GM23338 (cell line): ENCODE results near the gene PPP2R5C. TPM values are rescaled to one million over a fixed set of nuclear protein-coding genes. Genes with fewer than 3 reads are reported as not detected.

Source experiments
- ATAC-seq: fragments of 200-7000 bp; cut with Tn5 transposase; 3 replicates; pipeline ENCODE4 v1.9.1; 2020
- DNase-seq: peaks from one replicate; pipeline ENCODE4 v3.0.0-alpha.2; 2015; ENCODE audit warnings: low spot score
- H2AFZ ChIP-seq: fragments of 200-600 bp; sonication (generic); 2 replicates; pipeline ENCODE4 v1.8.0; 2016; ENCODE audit warnings: antibody characterized with exemption, mild to moderate bottlenecking, moderate library complexity
- H3F3A ChIP-seq: fragments of 200-600 bp; sonication (generic); replicated peaks from 2 replicates; pipeline ENCODE4 v1.8.0; 2017; ENCODE audit warnings: antibody characterized with exemption, mixed run types, low read depth
- H3K27ac ChIP-seq: fragments of 200-600 bp; sonication (generic); 2 replicates; pipeline ENCODE4 v1.6.1; 2016; ENCODE audit warnings: low read depth
- H3K27me3 ChIP-seq: fragments of 200-600 bp; sonication (generic); 2 replicates; pipeline ENCODE4 v1.8.0; 2016; ENCODE audit warnings: mild to moderate bottlenecking, mixed run types, moderate library complexity; ENCODE audit not compliant: insufficient read depth
- H3K36me3 ChIP-seq: fragments of 200-600 bp; sonication (generic); 2 replicates; pipeline ENCODE4 v1.8.0; 2016; ENCODE audit warnings: mild to moderate bottlenecking; ENCODE audit not compliant: insufficient read depth
- H3K4me1 ChIP-seq: fragments of 200-600 bp; sonication (generic); 2 replicates; pipeline ENCODE4 v1.8.0; 2016; ENCODE audit warnings: mild to moderate bottlenecking, moderate library complexity; ENCODE audit not compliant: insufficient read depth
- H3K4me2 ChIP-seq: fragments of 200-600 bp; sonication (generic); 2 replicates; pipeline ENCODE4 v1.7.1; 2017; ENCODE audit warnings: mixed run types
- H3K4me3 ChIP-seq: fragments of 200-600 bp; sonication (generic); 2 replicates; pipeline ENCODE4 v1.6.1; 2016; ENCODE audit warnings: mixed run types
- H3K79me2 ChIP-seq: fragments of 200-600 bp; sonication (generic); replicated peaks from 2 replicates; pipeline ENCODE4 v1.8.0; 2017; ENCODE audit warnings: mild to moderate bottlenecking; ENCODE audit not compliant: insufficient read depth
- H3K9me2 ChIP-seq: fragments of 200-600 bp; sonication (generic); 2 replicates; pipeline ENCODE4 v1.8.0; 2017; ENCODE audit not compliant: insufficient read depth
- H4K20me1 ChIP-seq: fragments of 200-600 bp; sonication (generic); replicated peaks from 2 replicates; pipeline ENCODE4 v1.8.0; 2017; ENCODE audit warnings: mild to moderate bottlenecking; ENCODE audit not compliant: insufficient read depth
- H3K27ac Mint-ChIP-seq: 2 replicates; pipeline ENCODE4 v1.8.0; 2020; ENCODE audit warnings: inconsistent platforms, mild to moderate bottlenecking, moderate library complexity, mixed read lengths
- H3K27me3 Mint-ChIP-seq: 3 replicates; pipeline ENCODE4 v1.8.0; 2022; ENCODE audit warnings: low read depth, mild to moderate bottlenecking, moderate library complexity, mixed read lengths, inconsistent platforms; ENCODE audit not compliant: insufficient read depth, poor library complexity
- H3K36me3 Mint-ChIP-seq: 3 replicates; pipeline ENCODE4 v1.8.0; 2021; ENCODE audit warnings: low read depth, mild to moderate bottlenecking, inconsistent platforms, moderate library complexity, mixed read lengths
- H3K4me1 Mint-ChIP-seq: 3 replicates; pipeline ENCODE4 v1.8.0; 2020; ENCODE audit warnings: mild to moderate bottlenecking, inconsistent platforms, mixed read lengths
- H3K4me3 Mint-ChIP-seq: 3 replicates; pipeline ENCODE4 v1.8.0; 2021; ENCODE audit warnings: moderate library complexity, mild to moderate bottlenecking, inconsistent platforms, mixed read lengths
- H3K9me3 Mint-ChIP-seq: 3 replicates; pipeline ENCODE4 v1.8.0; 2020; ENCODE audit warnings: moderate library complexity, mild to moderate bottlenecking, inconsistent platforms, mixed read lengths
- CREB1 ChIP-seq: fragments of 250-450 bp; sonication (Bioruptor Pico); IDR thresholded peaks from 2 replicates; pipeline ENCODE4 v1.5.0; 2020; ENCODE audit warnings: low read depth, mild to moderate bottlenecking, moderate library complexity
- EZH2 ChIP-seq: fragments of 200-600 bp; sonication (generic); IDR thresholded peaks from one replicate; pipeline ENCODE4 v1.8.0; 2017; ENCODE audit warnings: antibody characterized with exemption, mild to moderate bottlenecking, low read depth; ENCODE audit not compliant: unreplicated experiment
- EZH2phosphoT487 ChIP-seq: fragments of 200-600 bp; sonication (generic); IDR thresholded peaks from one replicate; pipeline ENCODE4 v1.8.1; 2018; ENCODE audit warnings: antibody characterized with exemption; ENCODE audit not compliant: unreplicated experiment
- NANOG ChIP-seq: IDR thresholded peaks from 2 replicates; pipeline ENCODE4 v1.6.1; 2016; ENCODE audit warnings: antibody characterized with exemption, borderline replicate concordance
- POLR2AphosphoS5 ChIP-seq: IDR thresholded peaks from 2 replicates; pipeline ENCODE4 v1.6.1; 2016; ENCODE audit warnings: antibody characterized with exemption, low read depth
- STAT1 ChIP-seq: IDR thresholded peaks from one replicate; pipeline ENCODE4 v1.6.1; 2016; ENCODE audit warnings: antibody characterized with exemption; ENCODE audit not compliant: unreplicated experiment
- ZNF114 ChIP-seq: fragments of 250-450 bp; sonication (Bioruptor Pico); IDR thresholded peaks from 2 replicates; pipeline ENCODE4 v1.5.0; 2020; ENCODE audit warnings: mild to moderate bottlenecking, moderate library complexity
- ZNF331 ChIP-seq: fragments of 250-450 bp; sonication (Bioruptor Pico); IDR thresholded peaks from 2 replicates; pipeline ENCODE4 v1.5.0; 2020; ENCODE audit warnings: low read depth, mild to moderate bottlenecking, moderate library complexity
- polyA plus RNA-seq: library from polyadenylated mRNA; unstranded; fragments of >200 nt; fragmentation: Nextera tagmentation; extraction: Ambion mirVana; gene quantifications from 2 replicates; pipeline ENCODE4 v1.2.1, GENCODE V29; 2016
- total RNA-seq: library from RNA; depleted of rRNA; stranded (reverse); fragments of >200 nt; shearing (Covaris generic); gene quantifications from 2 replicates; pipeline ENCODE4 v1.2.3, GENCODE V29; 2014
- TF ChIP-seq, protein P1 (sequence below): IDR thresholded peaks from 2 replicates; pipeline ENCODE4 v1.6.1; 2016; ENCODE audit warnings: antibody characterized with exemption
- TF ChIP-seq, protein P2 (sequence below): IDR thresholded peaks from one replicate; pipeline ENCODE4 v1.6.1; 2018; ENCODE audit warnings: antibody characterized with exemption; ENCODE audit not compliant: unreplicated experiment
- TF ChIP-seq, protein P3 (sequence below), 2 experiments: fragments of 200-600 bp in 1 of 2; sonication (generic) in 1 of 2; conservative IDR thresholded peaks; 2 replicates each; pipeline versions ENCODE4 v1.5.1 to v1.6.1; 2016 to 2017; ENCODE audit warnings: antibody characterized with exemption in 2 of 2, low read depth in 2 of 2, mild to moderate bottlenecking in 2 of 2, moderate library complexity in 1 of 2

Gene PPP2R5C
- total and polyA plus RNA-seq, 2 experiments from 2014 or later, result 75.4 to 79.7 TPM

DNA sequence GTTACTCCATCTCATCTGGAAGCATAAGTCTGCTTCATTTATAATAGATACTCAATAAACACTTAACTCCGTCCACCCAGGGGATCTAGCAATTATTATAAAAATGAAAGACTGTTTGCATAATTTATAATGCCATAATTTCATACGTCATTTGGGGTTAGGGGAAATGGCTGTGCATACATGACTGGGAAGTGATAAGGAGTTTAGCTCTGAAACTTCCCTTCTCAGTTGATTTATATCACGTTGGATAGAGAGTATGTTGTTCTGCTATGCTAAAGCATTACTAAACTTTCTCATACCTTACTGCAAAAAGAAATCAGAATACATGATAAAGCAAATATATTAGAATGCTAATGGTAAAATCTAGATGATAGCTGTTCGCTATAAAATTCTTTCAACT, 112.5 kb downstream of the PPP2R5C start:
- Mint-ChIP-seq H3K4me3 (no peak overlapping the region), H3K4me1 (no peaks in the 10 kb centered on the region), H3K9me3 (no peaks in the 10 kb centered on the region), H3K27ac (no peak overlapping the region), H3K36me3 (no peaks in the 10 kb centered on the region), H3K27me3 (peaks cover 2% of the 10 kb centered on the region)
- no peaks in the 10 kb centered on the region for H3K36me3 ChIP-seq
- H3K79me2 ChIP-seq, result peaks cover 37% of the 10 kb centered on the region
- no peak for ATAC-seq
- H3F3A ChIP-seq, result no peaks in the 10 kb centered on the region
- TF ChIP-seq, protein P1, sequence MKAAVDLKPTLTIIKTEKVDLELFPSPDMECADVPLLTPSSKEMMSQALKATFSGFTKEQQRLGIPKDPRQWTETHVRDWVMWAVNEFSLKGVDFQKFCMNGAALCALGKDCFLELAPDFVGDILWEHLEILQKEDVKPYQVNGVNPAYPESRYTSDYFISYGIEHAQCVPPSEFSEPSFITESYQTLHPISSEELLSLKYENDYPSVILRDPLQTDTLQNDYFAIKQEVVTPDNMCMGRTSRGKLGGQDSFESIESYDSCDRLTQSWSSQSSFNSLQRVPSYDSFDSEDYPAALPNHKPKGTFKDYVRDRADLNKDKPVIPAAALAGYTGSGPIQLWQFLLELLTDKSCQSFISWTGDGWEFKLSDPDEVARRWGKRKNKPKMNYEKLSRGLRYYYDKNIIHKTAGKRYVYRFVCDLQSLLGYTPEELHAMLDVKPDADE, result no peak
- TF ChIP-seq CREB1 (CRISPR knock-in tag), result no peak
- no peak for TF ChIP-seq EZH2phosphoT487
- TF ChIP-seq, protein P2, sequence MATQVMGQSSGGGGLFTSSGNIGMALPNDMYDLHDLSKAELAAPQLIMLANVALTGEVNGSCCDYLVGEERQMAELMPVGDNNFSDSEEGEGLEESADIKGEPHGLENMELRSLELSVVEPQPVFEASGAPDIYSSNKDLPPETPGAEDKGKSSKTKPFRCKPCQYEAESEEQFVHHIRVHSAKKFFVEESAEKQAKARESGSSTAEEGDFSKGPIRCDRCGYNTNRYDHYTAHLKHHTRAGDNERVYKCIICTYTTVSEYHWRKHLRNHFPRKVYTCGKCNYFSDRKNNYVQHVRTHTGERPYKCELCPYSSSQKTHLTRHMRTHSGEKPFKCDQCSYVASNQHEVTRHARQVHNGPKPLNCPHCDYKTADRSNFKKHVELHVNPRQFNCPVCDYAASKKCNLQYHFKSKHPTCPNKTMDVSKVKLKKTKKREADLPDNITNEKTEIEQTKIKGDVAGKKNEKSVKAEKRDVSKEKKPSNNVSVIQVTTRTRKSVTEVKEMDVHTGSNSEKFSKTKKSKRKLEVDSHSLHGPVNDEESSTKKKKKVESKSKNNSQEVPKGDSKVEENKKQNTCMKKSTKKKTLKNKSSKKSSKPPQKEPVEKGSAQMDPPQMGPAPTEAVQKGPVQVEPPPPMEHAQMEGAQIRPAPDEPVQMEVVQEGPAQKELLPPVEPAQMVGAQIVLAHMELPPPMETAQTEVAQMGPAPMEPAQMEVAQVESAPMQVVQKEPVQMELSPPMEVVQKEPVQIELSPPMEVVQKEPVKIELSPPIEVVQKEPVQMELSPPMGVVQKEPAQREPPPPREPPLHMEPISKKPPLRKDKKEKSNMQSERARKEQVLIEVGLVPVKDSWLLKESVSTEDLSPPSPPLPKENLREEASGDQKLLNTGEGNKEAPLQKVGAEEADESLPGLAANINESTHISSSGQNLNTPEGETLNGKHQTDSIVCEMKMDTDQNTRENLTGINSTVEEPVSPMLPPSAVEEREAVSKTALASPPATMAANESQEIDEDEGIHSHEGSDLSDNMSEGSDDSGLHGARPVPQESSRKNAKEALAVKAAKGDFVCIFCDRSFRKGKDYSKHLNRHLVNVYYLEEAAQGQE, result no peak
- TF ChIP-seq STAT1, result no peak
- no peak for TF ChIP-seq NANOG
- TF ChIP-seq ZNF331 (CRISPR knock-in tag), result no peak
- no peak for TF ChIP-seq ZNF114
- TF ChIP-seq, protein P3, sequence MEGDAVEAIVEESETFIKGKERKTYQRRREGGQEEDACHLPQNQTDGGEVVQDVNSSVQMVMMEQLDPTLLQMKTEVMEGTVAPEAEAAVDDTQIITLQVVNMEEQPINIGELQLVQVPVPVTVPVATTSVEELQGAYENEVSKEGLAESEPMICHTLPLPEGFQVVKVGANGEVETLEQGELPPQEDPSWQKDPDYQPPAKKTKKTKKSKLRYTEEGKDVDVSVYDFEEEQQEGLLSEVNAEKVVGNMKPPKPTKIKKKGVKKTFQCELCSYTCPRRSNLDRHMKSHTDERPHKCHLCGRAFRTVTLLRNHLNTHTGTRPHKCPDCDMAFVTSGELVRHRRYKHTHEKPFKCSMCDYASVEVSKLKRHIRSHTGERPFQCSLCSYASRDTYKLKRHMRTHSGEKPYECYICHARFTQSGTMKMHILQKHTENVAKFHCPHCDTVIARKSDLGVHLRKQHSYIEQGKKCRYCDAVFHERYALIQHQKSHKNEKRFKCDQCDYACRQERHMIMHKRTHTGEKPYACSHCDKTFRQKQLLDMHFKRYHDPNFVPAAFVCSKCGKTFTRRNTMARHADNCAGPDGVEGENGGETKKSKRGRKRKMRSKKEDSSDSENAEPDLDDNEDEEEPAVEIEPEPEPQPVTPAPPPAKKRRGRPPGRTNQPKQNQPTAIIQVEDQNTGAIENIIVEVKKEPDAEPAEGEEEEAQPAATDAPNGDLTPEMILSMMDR (conservative IDR thresholded peaks at IDR 0.05; ENCODE audit: low read depth in 2 of 2), result no peak
- TF ChIP-seq EZH2, result no peak
- TF ChIP-seq POLR2AphosphoS5, result no peak
- H3K27ac ChIP-seq, result no peak overlapping the region
- H3K4me1 ChIP-seq, result no peaks in the 10 kb centered on the region
- H3K27me3 ChIP-seq, result no peaks in the 10 kb centered on the region
- H2AFZ ChIP-seq, result no peak overlapping the region
- no peak overlapping the region for H3K4me2 ChIP-seq
- H4K20me1 ChIP-seq, result peaks cover 35% of the 10 kb centered on the region
- DNase-seq, result no peak
- H3K9me2 ChIP-seq, result no peaks in the 10 kb centered on the region
- no peak overlapping the region for H3K4me3 ChIP-seq
